D721Med (cell line): Measurements from ENCODE around the gene C11orf97.
"Not testable (repeated sequence)": the region's sequence is repeated elsewhere in the genome, so short reads cannot be mapped to it uniquely, and the experiment has no call there.

ENCODE experiments used
- DNase-seq: peaks from one replicate; pipeline ENCODE4 v3.0.0; 2011; ENCODE audit warnings: low spot score; ENCODE audit not compliant: insufficient read length
- FAIRE-seq: peaks from 2 replicates; lab custom pipeline; 2011; peaks lifted over from hg19 to GRCh38; lab: Jason Lieb, UNC
- CTCF ChIP-seq: IDR thresholded peaks from 2 replicates; pipeline ENCODE4 v1.5.1; 2012; ENCODE audit warnings: mild to moderate bottlenecking, control low read depth; ENCODE audit not compliant: insufficient read depth; ENCODE audit errors: missing control alignments

The C11orf97 gene

GRCh38 chr11:94493281-94494125 lies 18.8 kb upstream of the C11orf97 start, which contains the start of the genes ANKRD49 and MRE11:
Gene ANKRD49 (plus strand): TSS chr11:94493984. CDS start chr11:94496694, 2,710 bp downstream.
Gene MRE11 (minus strand): TSS chr11:94493844. CDS start chr11:94492801, 1,043 bp downstream.
- FAIRE-seq (peak; percentile 56), DNase-seq (peak; percentile 57)
- no peak for TF ChIP-seq CTCF

- TF ChIP-seq CTCF = no peak
- no peak for DNase-seq
- no peak for FAIRE-seq
These were observed 18.1 kb upstream of the C11orf97 start for GRCh38 chr11:94494126-94494680.

GRCh38 chr11:94500181-94500580 lies 12.1 kb upstream of the C11orf97 start:
- no peak for TF ChIP-seq CTCF
- DNase-seq = no peak
- no peak for FAIRE-seq

GRCh38 chr11:94501522-94501921 lies 10.7 kb upstream of the C11orf97 start:
- DNase-seq (no peak), FAIRE-seq (no peak)
- TF ChIP-seq CTCF = no peak

- TF ChIP-seq CTCF = peak; percentile 66
- FAIRE-seq = peak; percentile 69
- no peak for DNase-seq
These were observed 7.5 kb upstream of the C11orf97 start for GRCh38 chr11:94504689-94505293.

- not testable (repeated sequence) for DNase-seq, FAIRE-seq
These were observed 5.7 kb upstream of the C11orf97 start for GRCh38 chr11:94506513-94506912.

- DNase-seq (no peak), FAIRE-seq (no peak)
- no peak for TF ChIP-seq CTCF
These were observed 4.8 kb upstream of the C11orf97 start for GRCh38 chr11:94507485-94507884.
